HepG2 (cell line): ENCODE measurements around the gene RBCK1. TPM values are rescaled to one million over a fixed set of nuclear protein-coding genes. Genes with fewer than 3 reads are reported as not detected.

Experiments used
- ATAC-seq: fragments of 200-7000 bp; cut with Tn5 transposase; 3 replicates; pipeline ENCODE4 v1.9.1; 2020; ENCODE audit warnings: mild to moderate bottlenecking, moderate library complexity
- BruUV-seq: library from RNA; stranded (reverse); fragments of 400-500 nt; replicated peaks from 2 replicates; lab custom pipeline; 2021; lab: Mats Ljungman, UMichigan
- CTCF ChIA-PET: fragments of 300-600 bp; formaldehyde crosslinking; extraction: SDS; loops from one replicate; lab custom pipeline; 2021; ENCODE audit warnings: low total read pairs, inconsistent platforms, low intra/inter-chr PET ratio; lab: Yijun Ruan, JAX
- POLR2A ChIA-PET: fragments of 350-600 bp; sonication (Branson Sonifier 250); formaldehyde crosslinking; loops from one replicate; lab custom pipeline; 2020; ENCODE audit warnings: antibody characterized with exemption, inconsistent platforms; lab: Yijun Ruan, JAX
- DNase-seq: peaks from one replicate; pipeline ENCODE4 v3.0.0-alpha.2; 2015; ENCODE audit warnings: low spot score
- FAIRE-seq: peaks from 3 replicates; lab custom pipeline; 2011; peaks lifted over from hg19 to GRCh38; lab: Jason Lieb, UNC
- H2AFZ ChIP-seq: one replicate; pipeline ENCODE4 v1.6.1; 2011; ENCODE audit warnings: low read length, inconsistent platforms
- H3K27ac ChIP-seq: fragments of 300-600 bp; 3 replicates; pipeline ENCODE4 v1.8.0; 2011; ENCODE audit warnings: mixed run types, mild to moderate bottlenecking, mixed read lengths, low read length, inconsistent platforms; ENCODE audit not compliant: insufficient read depth; ENCODE audit errors: extremely low read length
- H3K27me3 ChIP-seq, 2 experiments: fragments of 200-600 bp in 1 of 2; 2 replicates in 1 of 2; 3 replicates in 1 of 2; pipeline versions ENCODE4 v1.6.0 to v1.8.0; 2011; ENCODE audit warnings: low read length in 2 of 2, mild to moderate bottlenecking in 2 of 2, moderate library complexity in 2 of 2, inconsistent platforms in 1 of 2; ENCODE audit not compliant: insufficient read depth in 2 of 2, control insufficient read depth in 1 of 2
- H3K36me3 ChIP-seq, 2 experiments: fragments of 200-600 bp in 1 of 2; replicated peaks in 1 of 2; 2 replicates in 1 of 2; 3 replicates in 1 of 2; pipeline versions ENCODE4 v1.5.1 to v1.8.0; 2011; ENCODE audit warnings: low read length in 2 of 2, inconsistent platforms in 1 of 2; ENCODE audit not compliant: insufficient read depth in 2 of 2, control insufficient read depth in 1 of 2
- H3K4me1 ChIP-seq: 2 replicates; pipeline ENCODE4 v1.5.1; 2012; ENCODE audit warnings: low read length, inconsistent platforms; ENCODE audit not compliant: insufficient read depth
- H3K4me2 ChIP-seq: 2 replicates; pipeline ENCODE4 v1.6.0; 2011; ENCODE audit warnings: low read depth, low read length, inconsistent platforms
- H3K4me3 ChIP-seq, 3 experiments: fragments of 200-600 bp in 1 of 3; sonication (generic), shearing (Covaris generic) in 1 of 3; replicated peaks in 1 of 3; 2 replicates each; pipeline ENCODE4 v1.5.1; 2011 to 2016; ENCODE audit warnings: low read length in 3 of 3, inconsistent platforms in 2 of 3, low read depth in 2 of 3, mild to moderate bottlenecking in 2 of 3, control low read depth in 1 of 3, mixed read lengths in 1 of 3; ENCODE audit not compliant: insufficient read depth in 1 of 3
- H3K79me2 ChIP-seq: one replicate; pipeline ENCODE4 v1.6.1; 2011; ENCODE audit warnings: low read length, inconsistent platforms; ENCODE audit not compliant: insufficient read depth
- H3K9ac ChIP-seq: 2 replicates; pipeline ENCODE4 v1.6.0; 2011; ENCODE audit warnings: mild to moderate bottlenecking, low read depth, low read length, inconsistent platforms; ENCODE audit not compliant: insufficient read depth
- H3K9me3 ChIP-seq: 2 replicates; pipeline ENCODE4 v1.5.1; 2012; ENCODE audit warnings: mild to moderate bottlenecking, low read length
- H4K20me1 ChIP-seq: 2 replicates; pipeline ENCODE4 v1.6.0; 2011; ENCODE audit warnings: inconsistent platforms, mild to moderate bottlenecking, low read length, moderate library complexity; ENCODE audit not compliant: insufficient read depth
- ATF7 ChIP-seq, 2 experiments: fragments of 450-650 bp in 1 of 2; sonication (generic) in 1 of 2; formaldehyde crosslinking in 1 of 2; IDR thresholded peaks; 2 replicates each; pipeline versions ENCODE4 v1.4.0 to v1.6.1; 2016 to 2020; ENCODE audit warnings: antibody characterized with exemption in 1 of 2, mild to moderate bottlenecking in 1 of 2, missing genetic modification reagents in 1 of 2
- CEBPB ChIP-seq: IDR thresholded peaks from 2 replicates; pipeline ENCODE4 v1.6.1; 2011; ENCODE audit warnings: low read depth, low read length, improper control_type of control experiment, borderline replicate concordance
- CREB1 ChIP-seq, 2 experiments: fragments of 450-650 bp in 1 of 2; IDR thresholded peaks; 2 replicates each; pipeline ENCODE4 v1.6.1; 2016 to 2017; ENCODE audit warnings: control low read depth in 1 of 2, mild to moderate bottlenecking in 1 of 2, missing compliant biosample characterization in 1 of 2, missing genetic modification characterization in 1 of 2
- ISX ChIP-seq: sonication (generic); formaldehyde crosslinking; conservative IDR thresholded peaks from 2 replicates; pipeline ENCODE4 v1.5.0; 2020; ENCODE audit warnings: missing genetic modification reagents
- KAT7 ChIP-seq: IDR thresholded peaks from 2 replicates; pipeline ENCODE4 v1.6.1; 2018; ENCODE audit warnings: borderline replicate concordance, missing compliant biosample characterization
- NFKBIZ ChIP-seq: IDR thresholded peaks from 2 replicates; pipeline ENCODE4 v1.6.1; 2018; ENCODE audit warnings: missing genetic modification reagents, missing compliant biosample characterization
- REL ChIP-seq: sonication (generic); formaldehyde crosslinking; conservative IDR thresholded peaks from 2 replicates; pipeline ENCODE4 v1.8.0; 2022; ENCODE audit warnings: mild to moderate bottlenecking, missing genetic modification reagents, moderate library complexity
- TCF7 ChIP-seq: sonication (generic); IDR thresholded peaks from 2 replicates; pipeline ENCODE4 v1.6.1; 2016; ENCODE audit warnings: antibody characterized with exemption, low read depth
- ZNF253 ChIP-seq: sonication (generic); formaldehyde crosslinking; IDR thresholded peaks from 2 replicates; pipeline ENCODE4 v1.8.0; 2022; ENCODE audit warnings: mild to moderate bottlenecking, missing genetic modification reagents, borderline replicate concordance
- ZNF317 ChIP-seq: sonication (generic); formaldehyde crosslinking; IDR thresholded peaks from 2 replicates; pipeline ENCODE4 v1.5.0; 2020; ENCODE audit warnings: mild to moderate bottlenecking, missing genetic modification reagents
- WGBS: methylation state at CpG from one replicate; pipeline ENCODE4 v1.1.6; 2017; ENCODE audit warnings: low lambda C conversion rate; 5-methylcytosine and 5-hydroxymethylcytosine counted together
- in situ Hi-C: cut with HindIII; loops from 2 replicates; pipeline ENCODE4 v1.10.0; 2017; ENCODE audit warnings: low pct_unique_long_range_greater_than_20kb; ENCODE audit not compliant: extremely low pct_ligation_motif_present
- intact Hi-C: fragments of 100-400 bp; cut with micrococcal nuclease; formaldehyde crosslinking; loops from one replicate; pipeline ENCODE4 v1.10.0; 2022; ENCODE audit not compliant: unreplicated experiment
- polyA plus RNA-seq, 8 experiments: library from polyadenylated mRNA; depleted of rRNA in 3 of 8; stranded (reverse) in 7 of 8; unstranded in 1 of 8; fragments of >200 nt; fragmentation: Illumina TruSeq in 4 of 8; extraction: Trizol in 4 of 8; gene quantifications; 2 replicates each; pipeline versions ENCODE4 v1.2.1 to v1.2.3, GENCODE V29; 2011 to 2016; ENCODE audit warnings: low read depth in 4 of 8, missing spikeins in 1 of 8, mixed read lengths in 1 of 8; ENCODE audit not compliant: insufficient read depth in 1 of 8
- total RNA-seq, 5 experiments: library from RNA; depleted of rRNA; stranded (reverse); fragments of >200 nt; fragmentation: Illumina TruSeq; extraction: Trizol; gene quantifications; 2 replicates each; pipeline ENCODE4 v1.2.3, GENCODE V29; 2016; ENCODE audit warnings: low read depth in 1 of 5
- TF ChIP-seq, protein P1 (sequence below): sonication (generic); formaldehyde crosslinking; conservative IDR thresholded peaks from 2 replicates; pipeline ENCODE4 v1.4.0; 2020; ENCODE audit warnings: mild to moderate bottlenecking, missing genetic modification reagents, moderate library complexity

The RBCK1 gene
- total and polyA plus RNA-seq, 2 of the 13 experiments (the other 11 are each of a cell fraction or from before 2014, with no cell fraction given), result 149 to 215 TPM

GRCh38 chr20:467755-468154 lies 59.7 kb downstream of the RBCK1 start:
- CTCF ChIA-PET, result no interaction called here
- no peaks in the 10 kb centered on the region; a peak in 1 of 5 replicates for H3K27me3 ChIP-seq

GRCh38 chr20:469746-470490 lies 61.8 kb downstream of the RBCK1 start:
- Histone ChIP-seq H3K9me3 (peaks cover 55% of the 10 kb centered on the region), H3K4me1 (peaks cover 31% of the 10 kb centered on the region), H3K27me3 (no peaks in the 10 kb centered on the region; a peak in 1 of 5 replicates), H2AFZ (no peak overlapping the region), H3K79me2 (no peaks in the 10 kb centered on the region), H3K4me3 (no peak overlapping the region), H3K9ac (no peak overlapping the region), H3K36me3 (no peaks in the 10 kb centered on the region), H4K20me1 (no peaks in the 10 kb centered on the region), H3K27ac (no peak overlapping the region), H3K4me2 (no peak overlapping the region)
- POLR2A ChIA-PET, result no interaction called here
- 42% methylated on average over 8 of the region's 8 CpGs for WGBS
- intact Hi-C loops, result no loop called here
- CTCF ChIA-PET, result no interaction called here
- in situ Hi-C loops, result no loop called here
- FAIRE-seq (no peak), ATAC-seq (no peak), DNase-seq (no peak)
- TF ChIP-seq ATF7 (IDR thresholded peaks at IDR 0.05) (peak; percentile 80), ATF7 (CRISPR knock-in tag; IDR thresholded peaks at IDR 0.05) (no peak), ZNF317 (CRISPR knock-in tag) (no peak), CEBPB (peak; percentile 3; the same call in 1 of the 2 replicates), TCF7 (no peak), CREB1 (IDR thresholded peaks at IDR 0.05) (0 out of 2 replicates have a peak, but pooled peaks have one; percentile 35), CREB1 (CRISPR knock-in tag; IDR thresholded peaks at IDR 0.05) (no peak), ISX (CRISPR knock-in tag) (no peak)
- TF ChIP-seq, protein P1, sequence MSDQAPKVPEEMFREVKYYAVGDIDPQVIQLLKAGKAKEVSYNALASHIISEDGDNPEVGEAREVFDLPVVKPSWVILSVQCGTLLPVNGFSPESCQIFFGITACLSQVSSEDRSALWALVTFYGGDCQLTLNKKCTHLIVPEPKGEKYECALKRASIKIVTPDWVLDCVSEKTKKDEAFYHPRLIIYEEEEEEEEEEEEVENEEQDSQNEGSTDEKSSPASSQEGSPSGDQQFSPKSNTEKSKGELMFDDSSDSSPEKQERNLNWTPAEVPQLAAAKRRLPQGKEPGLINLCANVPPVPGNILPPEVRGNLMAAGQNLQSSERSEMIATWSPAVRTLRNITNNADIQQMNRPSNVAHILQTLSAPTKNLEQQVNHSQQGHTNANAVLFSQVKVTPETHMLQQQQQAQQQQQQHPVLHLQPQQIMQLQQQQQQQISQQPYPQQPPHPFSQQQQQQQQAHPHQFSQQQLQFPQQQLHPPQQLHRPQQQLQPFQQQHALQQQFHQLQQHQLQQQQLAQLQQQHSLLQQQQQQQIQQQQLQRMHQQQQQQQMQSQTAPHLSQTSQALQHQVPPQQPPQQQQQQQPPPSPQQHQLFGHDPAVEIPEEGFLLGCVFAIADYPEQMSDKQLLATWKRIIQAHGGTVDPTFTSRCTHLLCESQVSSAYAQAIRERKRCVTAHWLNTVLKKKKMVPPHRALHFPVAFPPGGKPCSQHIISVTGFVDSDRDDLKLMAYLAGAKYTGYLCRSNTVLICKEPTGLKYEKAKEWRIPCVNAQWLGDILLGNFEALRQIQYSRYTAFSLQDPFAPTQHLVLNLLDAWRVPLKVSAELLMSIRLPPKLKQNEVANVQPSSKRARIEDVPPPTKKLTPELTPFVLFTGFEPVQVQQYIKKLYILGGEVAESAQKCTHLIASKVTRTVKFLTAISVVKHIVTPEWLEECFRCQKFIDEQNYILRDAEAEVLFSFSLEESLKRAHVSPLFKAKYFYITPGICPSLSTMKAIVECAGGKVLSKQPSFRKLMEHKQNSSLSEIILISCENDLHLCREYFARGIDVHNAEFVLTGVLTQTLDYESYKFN (CRISPR knock-in tag), result 0 out of 2 replicates have a peak, but pooled peaks have one; percentile 12
- no TSS peak for BruUV-seq

More at GRCh38 chr20:467755-468154, 59.7 kb downstream of the RBCK1 start:
- POLR2A ChIA-PET, result interaction anchor here (1.4 kb wide), 1 partner anchor 9 kb away, joined by 3 read pairs; no protein-coding TSS in a partner anchor
- 34% methylated on average over 7 of the region's 7 CpGs for WGBS
- in situ Hi-C loops (no loop called here), intact Hi-C loops (no loop called here)
- H3K9ac ChIP-seq, result no peak overlapping the region
- no peak overlapping the region for H3K4me2 ChIP-seq
- no peaks in the 10 kb centered on the region for H3K79me2 ChIP-seq
- no peaks in the 10 kb centered on the region for H3K36me3 ChIP-seq
- DNase-seq (no peak), ATAC-seq (no peak), FAIRE-seq (no peak)
- BruUV-seq, result no TSS peak
- no peaks in the 10 kb centered on the region for H4K20me1 ChIP-seq
- no peak overlapping the region for H3K4me3 ChIP-seq
- 0 out of 2 replicates have a peak, but pooled peaks have one; percentile 10 for TF ChIP-seq NFKBIZ (CRISPR knock-in tag)
- TF ChIP-seq ZNF253 (CRISPR knock-in tag), result peak; percentile 96; the same call in 1 of the 2 replicates
- TF ChIP-seq KAT7 (CRISPR knock-in tag), result no peak
- no peak for TF ChIP-seq REL (CRISPR knock-in tag)
- H3K9me3 ChIP-seq, result peaks cover 55% of the 10 kb centered on the region
- no peak overlapping the region for H3K27ac ChIP-seq
- peaks cover 23% of the 10 kb centered on the region for H3K4me1 ChIP-seq
- no peak overlapping the region for H2AFZ ChIP-seq
